ENCODE measurements around the gene PRDM7. TPM values are rescaled to one million over a fixed set of nuclear protein-coding genes. Genes with fewer than 3 reads are reported as not detected.

PRDM7 gene
- total RNA-seq, 4 donors from 2014 or later = not detected

- intact Hi-C loops (cut with DNase I; ENCODE audit: low total_unique reads) = no loop called here
Measured at GRCh38 chr16:90054554-90054953, 22.6 kb downstream of the PRDM7 start.

GRCh38 chr16:90053902-90054500, 23.1 kb downstream of the PRDM7 start:
- 72 to 83% methylated on average over 1 of the region's 1 CpG for WGBS, 2 donors (ENCODE audit: low coverage in 1 of 2)
- Histone ChIP-seq H3K36me3 (no peaks in the 10 kb centered on the region), H3K9me3 (peaks cover 5 to 7% of the 10 kb centered on the region in 2 donors), H3K4me3 (no peak overlapping the region), H3K27ac (no peak overlapping the region), H3K4me1 (no peaks in the 10 kb centered on the region), H3K27me3 (peaks cover 4% of the 10 kb centered on the region)
- no peak for DNase-seq
- intact Hi-C loops (cut with DNase I; ENCODE audit: low total_unique reads) = no loop called here
- in situ Hi-C loops (cut with MboI; ENCODE audit: low pct_ligation_motif_present in 1 of 4, low pct_unique_long_range_greater_than_20kb in 1 of 4, low sequenced_read_pairs in 3 of 4) = no loop called here
- TF ChIP-seq POLR2AphosphoS5 (IDR thresholded peaks at IDR 0.05) = no peak
- TF ChIP-seq POLR2A (IDR thresholded peaks at IDR 0.05) = no peak
- TF ChIP-seq EP300 (IDR thresholded peaks at IDR 0.05; ENCODE audit: low read depth) = no peak

More at GRCh38 chr16:90054554-90054953, 22.6 kb downstream of the PRDM7 start:
- 46 to 60% methylated on average over 3 to 4 of the region's 4 CpGs for WGBS, 2 donors (ENCODE audit: low coverage in 1 of 2)
- TF ChIP-seq EP300 (IDR thresholded peaks at IDR 0.05; ENCODE audit: low read depth) = no peak
- TF ChIP-seq POLR2AphosphoS5 (IDR thresholded peaks at IDR 0.05) = no peak
- TF ChIP-seq POLR2A (IDR thresholded peaks at IDR 0.05) = no peak
- no peak for TF ChIP-seq CTCF (IDR thresholded peaks at IDR 0.05)
- peaks cover 5 to 7% of the 10 kb centered on the region in 2 donors for H3K9me3 ChIP-seq
- no peak overlapping the region for H3K27ac ChIP-seq
- DNase-seq = no peak
- no peaks in the 10 kb centered on the region for H3K36me3 ChIP-seq
- in situ Hi-C loops (cut with MboI; ENCODE audit: low pct_ligation_motif_present in 1 of 4, low pct_unique_long_range_greater_than_20kb in 1 of 4, low sequenced_read_pairs in 3 of 4) = no loop called here
- no peak overlapping the region for H3K4me3 ChIP-seq
- H3K4me1 ChIP-seq = no peaks in the 10 kb centered on the region
- peaks cover 4% of the 10 kb centered on the region for H3K27me3 ChIP-seq

GRCh38 chr16:90050969-90051368, 26.2 kb downstream of the PRDM7 start:
- TF ChIP-seq CTCF (IDR thresholded peaks at IDR 0.05) (no peak), POLR2A (IDR thresholded peaks at IDR 0.05) (no peak), POLR2AphosphoS5 (IDR thresholded peaks at IDR 0.05) (no peak)
- Histone ChIP-seq H3K9me3 (peaks cover 5 to 7% of the 10 kb centered on the region in 2 donors), H3K4me1 (peaks cover 9 to 14% (median 12%) of the 10 kb centered on the region in 4 donors), H3K4me3 (no peak overlapping the region), H3K27me3 (peaks cover 27% of the 10 kb centered on the region), H3K36me3 (no peaks in the 10 kb centered on the region), H3K27ac (no peak overlapping the region)
- DNase-seq = no peak
- WGBS, 2 donors (ENCODE audit: low coverage in 1 of 2) = 60 to 92% methylated on average over 2 to 10 of the region's 10 CpGs
- in situ Hi-C loops (cut with MboI; ENCODE audit: low pct_ligation_motif_present in 1 of 4, low pct_unique_long_range_greater_than_20kb in 1 of 4, low sequenced_read_pairs in 3 of 4) (no loop called here), intact Hi-C loops (cut with DNase I; ENCODE audit: low total_unique reads) (no loop called here)

GRCh38 chr16:90048737-90049330, 28.3 kb downstream of the PRDM7 start:
- TF ChIP-seq POLR2A (IDR thresholded peaks at IDR 0.05) = no peak
- no peak for TF ChIP-seq CTCF (IDR thresholded peaks at IDR 0.05)
- TF ChIP-seq POLR2AphosphoS5 (IDR thresholded peaks at IDR 0.05) = no peak
- no peak for TF ChIP-seq EP300 (IDR thresholded peaks at IDR 0.05; ENCODE audit: low read depth)
- intact Hi-C loops (cut with DNase I; ENCODE audit: low total_unique reads) (no loop called here), in situ Hi-C loops (cut with MboI; ENCODE audit: low pct_ligation_motif_present in 1 of 4, low pct_unique_long_range_greater_than_20kb in 1 of 4, low sequenced_read_pairs in 3 of 4) (no loop called here)
- no peak for DNase-seq
- peaks cover 9 to 19% (median 14%) of the 10 kb centered on the region in 4 donors for H3K4me1 ChIP-seq
- WGBS, 2 donors (ENCODE audit: low coverage in 1 of 2) = 82 to 85% methylated on average over 15 to 19 of the region's 19 CpGs
- H3K27ac ChIP-seq = no peak overlapping the region
- no peak overlapping the region for H3K4me3 ChIP-seq
- H3K36me3 ChIP-seq = no peaks in the 10 kb centered on the region
- H3K9me3 ChIP-seq = no peaks in the 10 kb centered on the region
- peaks cover 23% of the 10 kb centered on the region for H3K27me3 ChIP-seq
